DLD1 (cell line): Measurements from ENCODE around the gene HASPIN.
"Not testable (repeated sequence)": the region's sequence is repeated elsewhere in the genome, so short reads cannot be mapped to it uniquely, and the experiment has no call there.

Experiments
- in situ Hi-C: cut with HindIII; loops from 2 replicates; pipeline ENCODE4 v1.10.0; 2017; ENCODE audit warnings: low sequenced_read_pairs

The HASPIN gene

GRCh38 chr17:3734911-3735276 is 11.2 kb downstream of the HASPIN start:
- in situ Hi-C loops: not testable (repeated sequence)

- in situ Hi-C loops: no loop called here
These were observed 11.8 kb downstream of the HASPIN start for GRCh38 chr17:3735515-3735914.

GRCh38 chr17:3738562-3739295 is 15.0 kb downstream of the HASPIN start:
- in situ Hi-C loops: no loop called here

GRCh38 chr17:3739422-3740124 is 15.9 kb downstream of the HASPIN start:
- in situ Hi-C loops: no loop called here

- in situ Hi-C loops: no loop called here
These were observed 16.9 kb downstream of the HASPIN start for GRCh38 chr17:3740611-3741073.

GRCh38 chr17:3744014-3744413 is 20.3 kb downstream of the HASPIN start:
- in situ Hi-C loops: no loop called here

- in situ Hi-C loops: no loop called here
These were observed 21.4 kb downstream of the HASPIN start for GRCh38 chr17:3745071-3745470.

- in situ Hi-C loops: no loop called here
These were observed 24.1 kb downstream of the HASPIN start for GRCh38 chr17:3747805-3748204.

GRCh38 chr17:3748576-3748975 is 24.9 kb downstream of the HASPIN start:
- in situ Hi-C loops: no loop called here

- in situ Hi-C loops: no loop called here
These were observed 26.6 kb downstream of the HASPIN start for GRCh38 chr17:3750296-3750695.

- in situ Hi-C loops: no loop called here
These were observed 27.2 kb downstream of the HASPIN start for GRCh38 chr17:3750926-3751325.

GRCh38 chr17:3751836-3752235 is 28.1 kb downstream of the HASPIN start:
- in situ Hi-C loops: no loop called here

- in situ Hi-C loops: no loop called here
These were observed 29.9 kb downstream of the HASPIN start for GRCh38 chr17:3753624-3754023.

GRCh38 chr17:3754066-3754457 is 30.4 kb downstream of the HASPIN start:
- in situ Hi-C loops: no loop called here

GRCh38 chr17:3754458-3755334 is 31.0 kb downstream of the HASPIN start:
- in situ Hi-C loops: no loop called here

- in situ Hi-C loops: no loop called here
These were observed 31.8 kb downstream of the HASPIN start for GRCh38 chr17:3755335-3756030.

GRCh38 chr17:3759597-3760216 is 36.0 kb downstream of the HASPIN start:
- in situ Hi-C loops: no loop called here

- in situ Hi-C loops: no loop called here
These were observed 37.6 kb downstream of the HASPIN start for GRCh38 chr17:3761036-3761917.

GRCh38 chr17:3761918-3762380 is 38.2 kb downstream of the HASPIN start:
- in situ Hi-C loops: no loop called here
